PFSK-1 (cell line): Measurements from ENCODE around the gene CCDC183.

Experiments
- FOXP2 ChIP-seq: optimal IDR thresholded peaks from 2 replicates; pipeline ENCODE3; 2011; ENCODE audit warnings: borderline replicate concordance, control low read depth, inconsistent platforms; ENCODE audit not compliant: insufficient read depth; ENCODE audit errors: extremely low read length, extremely low read depth
- POLR2AphosphoS5 ChIP-seq: IDR thresholded peaks from 2 replicates; pipeline ENCODE4 v1.6.1; 2012; ENCODE audit warnings: low read depth, mild to moderate bottlenecking, control low read depth, low read length, moderate library complexity
- SIN3A ChIP-seq: IDR thresholded peaks from 2 replicates; pipeline ENCODE4 v1.6.1; 2012; ENCODE audit warnings: mild to moderate bottlenecking, low read length, moderate library complexity, borderline replicate concordance; ENCODE audit not compliant: insufficient read depth
- TAF1 ChIP-seq: IDR thresholded peaks from 2 replicates; pipeline ENCODE4 v1.6.1; 2012; ENCODE audit warnings: low read length, control low read depth, borderline replicate concordance; ENCODE audit not compliant: insufficient read depth
- TF ChIP-seq, protein P1 (sequence below), 2 experiments: IDR thresholded peaks; 2 replicates each; pipeline versions ENCODE4 v1.6.1 to v1.8.0; 2011 to 2012; ENCODE audit warnings: low read depth in 2 of 2, low read length in 2 of 2, control low read depth in 1 of 2, inconsistent platforms in 1 of 2, mild to moderate bottlenecking in 1 of 2, moderate library complexity in 1 of 2; ENCODE audit not compliant: insufficient read depth in 1 of 2

GRCh38 chr9:136846376-136847087 is 50.4 kb downstream of the CCDC183 start:
- TF ChIP-seq TAF1 (no peak), POLR2AphosphoS5 (no peak), FOXP2 (no peak), SIN3A (no peak)
- TF ChIP-seq, protein P1, sequence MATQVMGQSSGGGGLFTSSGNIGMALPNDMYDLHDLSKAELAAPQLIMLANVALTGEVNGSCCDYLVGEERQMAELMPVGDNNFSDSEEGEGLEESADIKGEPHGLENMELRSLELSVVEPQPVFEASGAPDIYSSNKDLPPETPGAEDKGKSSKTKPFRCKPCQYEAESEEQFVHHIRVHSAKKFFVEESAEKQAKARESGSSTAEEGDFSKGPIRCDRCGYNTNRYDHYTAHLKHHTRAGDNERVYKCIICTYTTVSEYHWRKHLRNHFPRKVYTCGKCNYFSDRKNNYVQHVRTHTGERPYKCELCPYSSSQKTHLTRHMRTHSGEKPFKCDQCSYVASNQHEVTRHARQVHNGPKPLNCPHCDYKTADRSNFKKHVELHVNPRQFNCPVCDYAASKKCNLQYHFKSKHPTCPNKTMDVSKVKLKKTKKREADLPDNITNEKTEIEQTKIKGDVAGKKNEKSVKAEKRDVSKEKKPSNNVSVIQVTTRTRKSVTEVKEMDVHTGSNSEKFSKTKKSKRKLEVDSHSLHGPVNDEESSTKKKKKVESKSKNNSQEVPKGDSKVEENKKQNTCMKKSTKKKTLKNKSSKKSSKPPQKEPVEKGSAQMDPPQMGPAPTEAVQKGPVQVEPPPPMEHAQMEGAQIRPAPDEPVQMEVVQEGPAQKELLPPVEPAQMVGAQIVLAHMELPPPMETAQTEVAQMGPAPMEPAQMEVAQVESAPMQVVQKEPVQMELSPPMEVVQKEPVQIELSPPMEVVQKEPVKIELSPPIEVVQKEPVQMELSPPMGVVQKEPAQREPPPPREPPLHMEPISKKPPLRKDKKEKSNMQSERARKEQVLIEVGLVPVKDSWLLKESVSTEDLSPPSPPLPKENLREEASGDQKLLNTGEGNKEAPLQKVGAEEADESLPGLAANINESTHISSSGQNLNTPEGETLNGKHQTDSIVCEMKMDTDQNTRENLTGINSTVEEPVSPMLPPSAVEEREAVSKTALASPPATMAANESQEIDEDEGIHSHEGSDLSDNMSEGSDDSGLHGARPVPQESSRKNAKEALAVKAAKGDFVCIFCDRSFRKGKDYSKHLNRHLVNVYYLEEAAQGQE (IDR thresholded peaks at IDR 0.05; ENCODE audit: insufficient read depth in 1 of 2, low read depth in 2 of 2, low read length in 2 of 2) = no peak
